ENCODE results near the gene ZNF296.

The ZNF296 gene

DNA sequence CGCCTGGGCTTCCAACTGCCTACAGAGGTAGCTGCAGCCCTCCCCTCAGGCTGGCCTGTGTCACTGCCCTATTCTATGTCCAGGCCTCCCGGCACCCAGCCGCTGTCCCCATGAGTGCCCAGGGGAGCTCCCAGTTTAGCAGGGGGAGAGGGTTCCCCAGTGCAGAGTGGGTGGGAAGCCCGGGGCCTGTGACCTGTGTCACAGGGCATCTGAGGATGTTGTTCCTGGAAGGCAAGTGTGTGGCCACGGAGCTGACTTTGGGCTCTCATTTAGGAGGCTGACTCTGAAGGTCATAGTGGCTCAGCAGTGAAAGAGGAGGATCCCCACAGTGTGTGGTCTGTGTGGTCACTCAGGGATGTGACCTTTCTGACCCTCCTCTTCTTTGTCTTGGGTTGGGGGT, 41.8 kb upstream of the ZNF296 start:
- no peak for TF ChIP-seq CTCF (IDR thresholded peaks at IDR 0.05; ENCODE audit: insufficient read depth, missing control alignments)
- FAIRE-seq (no peak), DNase-seq (ENCODE audit: insufficient read length, low spot score) (no peak)

GRCh38 chr19:45117671-45118070, 41.4 kb upstream of the ZNF296 start:
- FAIRE-seq (no peak), DNase-seq (ENCODE audit: insufficient read length, low spot score) (no peak)
- TF ChIP-seq CTCF (IDR thresholded peaks at IDR 0.05; ENCODE audit: insufficient read depth, missing control alignments), result no peak

GRCh38 chr19:45117167-45117594, 40.9 kb upstream of the ZNF296 start:
- FAIRE-seq (no peak), DNase-seq (ENCODE audit: insufficient read length, low spot score) (no peak)
- no peak for TF ChIP-seq CTCF (IDR thresholded peaks at IDR 0.05; ENCODE audit: insufficient read depth, missing control alignments)

GRCh38 chr19:45115809-45116615, 39.7 kb upstream of the ZNF296 start:
- no peak for DNase-seq (ENCODE audit: insufficient read length, low spot score)
- FAIRE-seq, result no peak

GRCh38 chr19:45114116-45114515, 37.8 kb upstream of the ZNF296 start:
- TF ChIP-seq CTCF (IDR thresholded peaks at IDR 0.05; ENCODE audit: insufficient read depth, missing control alignments), result no peak
- no peak for FAIRE-seq
- DNase-seq (ENCODE audit: insufficient read length, low spot score), result no peak

More at GRCh38 chr19:45115809-45116615, 39.7 kb upstream of the ZNF296 start:
- TF ChIP-seq CTCF (IDR thresholded peaks at IDR 0.05; ENCODE audit: insufficient read depth, missing control alignments), result no peak

DNA sequence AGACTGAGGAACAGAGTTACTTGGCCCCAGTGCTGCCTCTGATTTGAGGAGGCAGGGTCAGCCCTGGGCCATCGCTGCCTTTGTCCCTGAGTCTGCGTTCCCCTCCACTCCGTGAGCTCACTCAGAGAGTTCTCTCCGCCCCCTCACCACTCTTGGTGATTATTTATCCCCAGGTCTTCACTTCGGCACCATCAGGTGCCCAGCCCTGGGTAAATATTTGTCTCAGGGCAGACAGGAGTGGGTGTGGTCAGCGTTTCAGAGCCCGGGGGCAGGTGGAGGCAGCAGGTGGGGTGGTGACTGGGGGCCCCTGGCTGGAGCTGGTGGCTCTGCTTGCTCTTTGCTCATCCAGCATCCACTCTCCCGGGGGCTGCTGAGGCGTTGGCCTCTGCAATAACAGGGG, 37.4 kb upstream of the ZNF296 start:
- DNase-seq (ENCODE audit: insufficient read length, low spot score), result no peak
- TF ChIP-seq CTCF (IDR thresholded peaks at IDR 0.05; ENCODE audit: insufficient read depth, missing control alignments), result no peak
- no peak for FAIRE-seq

GRCh38 chr19:45112111-45112827, 36.0 kb upstream of the ZNF296 start:
- TF ChIP-seq CTCF (IDR thresholded peaks at IDR 0.05; ENCODE audit: insufficient read depth, missing control alignments), result no peak
- FAIRE-seq, result no peak
- no peak for DNase-seq (ENCODE audit: insufficient read length, low spot score)

All from D721Med (cell line).